ENCODE results near the gene GPC4.

GPC4 gene

GRCh38 chrX:133412246-133412645 lies 3.0 kb downstream of the GPC4 start:
- no peak for DNase-seq (ENCODE audit: low read depth in 2 of 2)

- no peak for DNase-seq (ENCODE audit: low read depth in 2 of 2)
Observed at GRCh38 chrX:133410550-133410949, 4.7 kb downstream of the GPC4 start.

GRCh38 chrX:133405498-133406185 lies 9.6 kb downstream of the GPC4 start:
- DNase-seq (ENCODE audit: low read depth in 2 of 2) = no peak

DNA sequence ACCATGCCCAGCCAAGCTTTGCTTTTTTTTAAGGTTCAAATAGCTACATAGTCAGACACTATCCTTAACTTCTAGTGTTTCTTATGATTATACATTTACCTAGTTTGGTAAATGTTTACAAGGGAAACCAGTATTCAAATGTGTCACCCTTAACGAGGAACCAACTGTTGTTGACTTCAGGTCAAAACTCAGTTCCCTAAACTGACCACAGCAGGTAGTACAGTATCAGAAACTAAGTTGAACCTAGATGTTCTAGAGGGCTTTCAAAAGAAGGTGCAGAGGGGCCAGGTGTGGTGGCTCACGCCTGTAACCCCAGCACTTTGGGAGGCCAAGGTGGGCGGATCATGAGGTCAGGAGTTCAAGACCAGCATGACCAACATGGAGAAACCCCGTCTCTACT lies 11.3 kb downstream of the GPC4 start:
- DNase-seq (ENCODE audit: low read depth in 2 of 2) = no peak

GRCh38 chrX:133402830-133403625 lies 12.3 kb downstream of the GPC4 start:
- DNase-seq (ENCODE audit: low read depth in 2 of 2) = no peak

DNA sequence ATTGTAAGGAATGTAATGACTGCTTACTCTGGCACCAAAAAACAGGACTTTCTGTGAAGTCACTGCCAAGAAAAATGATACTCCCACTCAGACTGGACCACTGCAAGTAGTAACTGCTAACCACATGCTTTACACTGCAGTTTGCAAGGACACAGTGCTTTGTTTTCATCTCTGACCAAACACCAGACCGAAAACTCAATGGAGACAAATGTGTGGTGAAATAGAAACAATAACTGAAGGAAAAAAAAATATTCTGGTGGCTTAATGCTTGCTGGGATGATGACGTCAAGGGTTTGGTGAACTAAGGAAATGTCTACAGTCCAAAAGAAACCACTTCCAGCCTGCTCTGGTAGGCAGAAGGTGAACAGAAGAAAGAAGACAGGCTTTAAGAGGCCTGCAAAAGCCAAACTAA lies 13.2 kb downstream of the GPC4 start:
- DNase-seq (ENCODE audit: low read depth in 2 of 2) = no peak

- DNase-seq (ENCODE audit: low read depth in 2 of 2) = no peak
Observed at GRCh38 chrX:133401536-133401935, 13.8 kb downstream of the GPC4 start.

- no peak for DNase-seq (ENCODE audit: low read depth in 2 of 2)
Observed at GRCh38 chrX:133399411-133399810, 15.9 kb downstream of the GPC4 start.

- no peak for DNase-seq (ENCODE audit: low read depth in 2 of 2)
Observed at GRCh38 chrX:133394765-133395164, 20.5 kb downstream of the GPC4 start.

DNA sequence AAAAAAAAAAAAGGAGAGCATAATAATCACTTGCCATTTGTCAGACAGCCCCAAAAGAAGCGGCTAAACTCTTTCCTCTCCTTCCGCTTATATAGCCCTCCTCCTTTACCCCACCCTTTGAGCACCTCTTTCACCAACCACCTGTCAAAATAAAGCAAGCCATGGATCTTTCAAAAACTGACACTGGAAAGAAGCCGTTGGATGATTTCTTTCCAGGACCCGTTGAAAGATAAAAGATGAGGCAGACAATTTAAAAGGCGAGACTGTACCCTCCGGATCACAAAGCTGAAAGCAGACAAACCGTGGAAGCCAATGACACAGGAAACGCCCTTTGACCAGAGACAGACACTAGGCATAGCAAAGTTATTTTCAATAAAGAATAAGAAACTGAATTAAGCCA lies 22.6 kb downstream of the GPC4 start:
- no peak for DNase-seq (ENCODE audit: low read depth in 2 of 2)

GRCh38 chrX:133391111-133391510 lies 24.2 kb downstream of the GPC4 start:
- no peak for DNase-seq (ENCODE audit: low read depth in 2 of 2)

DNA sequence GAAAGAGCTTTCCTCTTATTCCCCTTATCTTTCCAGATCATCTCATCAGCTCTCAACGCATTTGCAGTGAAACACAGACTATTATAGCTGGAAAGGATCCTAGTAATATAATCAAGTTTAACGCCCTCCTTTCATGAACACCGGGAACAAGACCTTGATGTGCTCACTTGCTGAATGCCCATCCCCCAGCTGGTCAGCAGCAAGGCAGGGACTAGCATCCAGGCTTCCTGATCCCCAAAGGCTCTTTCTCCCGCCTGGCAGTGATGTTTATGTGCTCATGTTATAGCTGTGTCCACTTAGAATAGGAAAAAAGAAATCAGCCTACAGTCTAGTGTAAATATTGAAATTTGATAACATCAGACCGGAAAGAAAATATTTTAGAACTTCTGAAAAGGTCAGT lies 24.6 kb downstream of the GPC4 start:
- DNase-seq (ENCODE audit: low read depth in 2 of 2) = no peak

DNA sequence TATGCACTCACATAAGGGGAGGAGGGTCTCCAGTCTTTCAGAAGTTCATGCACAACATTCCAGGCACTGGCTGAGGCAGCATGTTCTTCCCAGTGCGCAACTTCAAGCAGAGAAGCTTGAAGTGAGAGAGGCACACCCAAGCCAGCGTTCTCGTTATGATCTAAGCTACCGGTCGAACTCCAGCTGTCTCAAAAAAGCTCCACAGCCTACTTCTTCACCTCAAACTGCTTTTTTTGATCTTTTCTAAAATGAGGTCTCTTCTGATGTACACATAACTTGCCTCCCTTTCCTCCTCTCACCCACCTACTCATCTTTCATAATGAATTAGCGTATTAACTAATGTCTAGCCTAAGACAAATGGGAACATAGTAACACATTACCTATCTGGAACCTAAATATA lies 25.3 kb downstream of the GPC4 start:
- no peak for DNase-seq (ENCODE audit: low read depth in 2 of 2)

- no peak for DNase-seq (ENCODE audit: low read depth in 2 of 2)
Observed at GRCh38 chrX:133384454-133384853, 30.8 kb downstream of the GPC4 start.

- no peak for DNase-seq (ENCODE audit: low read depth in 2 of 2)
Observed at GRCh38 chrX:133380711-133381619, 34.3 kb downstream of the GPC4 start.

GRCh38 chrX:133376422-133376821 lies 38.9 kb downstream of the GPC4 start:
- DNase-seq (ENCODE audit: low read depth in 2 of 2) = no peak

DNA sequence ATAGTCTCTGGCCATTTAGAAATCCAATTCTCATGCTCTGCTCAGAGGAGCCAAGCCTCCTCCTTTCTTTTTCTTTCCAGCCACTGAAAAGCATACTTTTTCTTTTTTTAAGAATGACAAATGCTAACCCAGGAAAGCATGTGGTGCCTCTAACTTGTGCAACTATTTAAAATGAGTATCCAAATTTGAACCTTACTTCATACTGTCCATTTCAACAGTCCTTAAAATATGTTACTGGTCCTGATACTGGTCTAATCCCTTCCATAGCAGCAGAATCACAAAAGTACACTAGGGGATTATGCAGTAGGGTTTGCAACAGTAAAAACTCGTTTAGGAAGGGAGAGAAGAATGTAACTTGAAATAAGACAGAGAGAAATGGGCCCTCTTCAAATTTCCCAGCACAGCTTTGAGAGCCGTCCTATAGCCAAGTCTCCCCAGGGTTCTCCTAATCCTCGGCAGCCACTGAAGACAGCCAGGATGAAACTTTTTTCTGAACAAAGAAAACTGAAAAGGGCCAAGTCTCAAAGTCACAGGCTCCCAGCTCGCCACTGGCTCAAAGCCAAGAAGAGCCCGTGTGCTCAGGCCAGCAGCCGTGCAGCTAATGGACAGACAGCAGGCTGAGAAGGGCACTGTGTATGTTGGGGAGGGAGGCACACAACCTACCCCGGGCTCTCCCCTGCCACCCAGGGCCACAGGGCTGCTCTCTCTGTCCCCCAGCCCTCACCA lies 39.5 kb downstream of the GPC4 start:
- DNase-seq (ENCODE audit: low read depth in 2 of 2) = no peak

DNA sequence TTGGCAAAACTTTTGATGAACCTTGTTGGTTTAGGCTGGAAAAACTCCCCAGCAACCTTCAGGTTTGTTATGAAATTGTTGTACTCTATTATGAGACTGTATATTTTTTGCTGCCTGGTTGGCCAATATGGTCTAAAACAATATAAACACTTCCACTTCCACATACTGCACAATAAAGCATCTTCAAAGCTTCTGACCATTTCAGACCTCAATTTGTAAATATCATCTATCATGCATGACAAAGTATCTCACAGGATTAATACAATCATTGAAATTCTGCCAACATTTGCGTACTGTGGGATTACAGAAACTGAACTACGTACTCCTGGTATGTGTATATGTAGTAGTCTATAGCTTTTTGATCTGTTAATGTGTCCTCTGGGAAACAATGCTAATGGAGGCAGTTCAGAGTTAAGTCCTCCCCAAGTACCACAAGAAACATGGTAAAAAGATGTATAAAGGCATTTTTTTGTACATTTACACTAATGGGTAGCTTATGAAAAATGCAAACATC lies 40.4 kb downstream of the GPC4 start:
- no peak for DNase-seq (ENCODE audit: low read depth in 2 of 2)

DNA sequence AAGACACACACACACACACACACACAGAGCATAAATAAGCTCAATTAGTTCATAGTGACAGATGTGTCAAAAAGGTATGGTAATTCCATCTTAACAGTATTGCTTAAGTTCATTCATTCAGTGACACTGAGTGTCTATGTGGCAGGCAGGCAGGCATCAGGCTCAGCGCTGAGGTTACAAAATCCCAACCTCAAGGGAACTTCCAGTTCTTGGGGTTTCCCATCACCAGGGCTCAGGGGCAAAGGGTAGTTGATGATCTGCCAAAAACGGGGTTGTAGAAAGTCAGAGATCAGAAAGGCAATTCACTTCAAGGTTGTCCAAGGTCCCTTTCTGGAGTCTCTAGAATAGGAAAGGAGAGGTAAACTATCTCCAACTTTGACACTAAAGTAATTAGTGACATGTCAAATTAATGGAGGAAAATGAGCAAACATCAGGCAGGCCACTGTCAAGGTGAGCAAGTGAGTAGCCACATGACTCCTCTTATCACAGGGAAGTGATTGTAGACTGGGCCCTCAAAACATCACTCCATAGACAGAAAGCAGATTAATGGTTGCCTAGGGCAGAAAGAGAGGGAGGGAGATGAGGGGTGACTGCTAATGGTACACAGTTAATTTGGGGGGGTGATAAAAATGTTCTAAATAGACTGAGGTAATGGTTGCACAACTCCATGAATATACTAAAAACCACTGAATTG lies 41.8 kb downstream of the GPC4 start:
- no peak for DNase-seq (ENCODE audit: low read depth in 2 of 2)

GRCh38 chrX:133370696-133371275 lies 44.5 kb downstream of the GPC4 start:
- DNase-seq (ENCODE audit: low read depth in 2 of 2) = no peak
